AG08395 (cell line): ENCODE data around the gene ASXL1.
"Not testable (repeated sequence)": the region's sequence is repeated elsewhere in the genome, so short reads cannot be mapped to it uniquely, and the experiment has no call there.

ENCODE experiments used
- DNase-seq: peaks from one replicate; pipeline ENCODE4 v3.0.0; 2012; ENCODE audit warnings: mixed read lengths, low spot score

The ASXL1 gene

GRCh38 chr20:32337937-32338661 is 20.0 kb upstream of the ASXL1 start:
- DNase-seq, result no peak

GRCh38 chr20:32338665-32339064 is 19.5 kb upstream of the ASXL1 start:
- DNase-seq, result no peak

DNA sequence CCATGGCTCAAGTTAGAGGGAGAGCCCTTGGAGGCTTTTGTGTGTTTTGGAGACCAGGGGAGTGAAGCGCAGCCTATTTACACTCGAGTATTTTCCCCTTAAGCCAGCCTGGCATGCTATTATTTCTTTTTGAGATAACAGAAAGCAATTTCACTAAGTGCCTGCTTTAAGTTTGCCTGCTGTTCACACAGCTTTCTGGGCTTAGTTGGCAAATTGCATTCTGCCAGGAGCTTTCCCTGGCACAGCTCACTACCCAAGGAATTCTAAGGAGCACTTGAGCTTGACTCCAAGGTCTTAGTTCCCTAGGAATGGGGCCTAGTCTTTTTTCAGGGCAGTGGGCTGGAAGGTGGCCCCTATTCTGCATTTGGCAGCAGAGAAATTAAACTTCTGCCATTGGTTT is 19.0 kb upstream of the ASXL1 start:
- no peak for DNase-seq

DNA sequence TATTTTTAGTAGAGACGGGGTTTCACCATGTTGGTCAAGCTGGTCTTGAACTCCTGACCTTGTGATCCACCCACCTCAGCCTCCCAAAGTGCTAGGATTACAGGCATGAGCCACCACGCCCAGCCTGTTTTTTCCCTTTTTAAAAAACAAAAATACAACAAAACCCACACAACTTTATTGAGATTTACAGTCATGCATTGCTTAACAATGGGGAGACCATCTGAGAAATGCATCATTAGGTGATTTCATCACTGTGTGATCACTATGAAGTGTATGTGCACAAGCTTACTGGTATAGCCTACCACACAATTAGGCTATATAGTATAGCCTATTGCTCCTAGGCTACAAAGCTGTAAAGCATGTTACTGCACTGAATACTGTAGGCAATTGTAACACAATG is 17.1 kb upstream of the ASXL1 start:
- not testable (repeated sequence) for DNase-seq

DNA sequence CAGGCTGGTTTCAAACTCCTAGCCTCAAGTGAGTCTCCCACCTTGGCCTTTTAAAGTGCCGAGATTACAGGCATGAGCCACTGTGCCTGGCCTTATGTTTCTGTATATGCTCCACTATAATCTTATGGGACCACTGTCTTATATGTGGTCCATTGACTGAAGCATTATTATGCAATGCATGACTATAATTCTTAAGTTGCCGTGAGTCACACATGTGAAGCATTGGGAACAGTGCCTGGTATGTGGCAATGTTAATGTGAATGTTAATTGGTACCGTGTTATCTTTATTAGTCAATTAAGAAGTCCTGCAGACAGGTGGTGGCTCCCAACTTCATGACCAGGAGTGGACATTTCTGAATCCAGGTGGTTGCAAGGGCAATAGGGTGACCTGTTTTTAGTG is 14.7 kb upstream of the ASXL1 start:
- peak; percentile 50 for DNase-seq

GRCh38 chr20:32344835-32345506 is 13.2 kb upstream of the ASXL1 start:
- no peak for DNase-seq

- no peak for DNase-seq
These were observed 9.9 kb upstream of the ASXL1 start for GRCh38 chr20:32348207-32348606.

- DNase-seq, result no peak
These were observed 7.7 kb upstream of the ASXL1 start for GRCh38 chr20:32350421-32350820.

- DNase-seq, result no peak
These were observed 5.9 kb upstream of the ASXL1 start for GRCh38 chr20:32352121-32352720.

DNA sequence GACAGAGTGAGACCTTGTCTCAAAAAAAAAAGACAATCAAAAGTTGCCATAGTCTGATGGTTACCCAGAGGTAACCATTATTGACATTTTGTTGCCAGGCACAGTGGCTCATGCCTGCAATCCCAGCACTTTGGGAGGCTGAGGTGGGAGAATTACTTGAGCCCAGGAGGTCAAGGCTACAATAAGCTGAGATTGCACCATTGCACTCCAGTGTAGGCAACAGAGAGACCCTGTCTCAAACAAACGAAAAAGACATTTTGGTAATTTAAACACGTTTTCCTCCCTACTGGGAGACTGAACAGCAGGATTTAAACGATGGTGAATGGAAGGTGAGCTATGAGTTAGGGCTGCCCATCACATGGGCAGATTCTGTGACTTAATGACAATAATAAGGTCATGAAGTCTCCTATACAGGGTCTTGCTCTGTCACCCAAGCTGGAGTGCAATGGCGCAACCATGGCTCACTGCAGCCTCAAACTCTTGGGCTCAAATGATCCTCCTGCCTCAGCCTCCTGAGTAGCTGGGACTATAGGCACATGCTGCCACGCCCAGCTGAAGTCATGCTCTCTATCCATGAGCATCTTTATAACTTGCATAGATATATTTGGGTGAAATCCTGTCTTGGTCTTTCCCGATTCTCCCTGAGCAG is 4.2 kb upstream of the ASXL1 start:
- no peak for DNase-seq

DNA sequence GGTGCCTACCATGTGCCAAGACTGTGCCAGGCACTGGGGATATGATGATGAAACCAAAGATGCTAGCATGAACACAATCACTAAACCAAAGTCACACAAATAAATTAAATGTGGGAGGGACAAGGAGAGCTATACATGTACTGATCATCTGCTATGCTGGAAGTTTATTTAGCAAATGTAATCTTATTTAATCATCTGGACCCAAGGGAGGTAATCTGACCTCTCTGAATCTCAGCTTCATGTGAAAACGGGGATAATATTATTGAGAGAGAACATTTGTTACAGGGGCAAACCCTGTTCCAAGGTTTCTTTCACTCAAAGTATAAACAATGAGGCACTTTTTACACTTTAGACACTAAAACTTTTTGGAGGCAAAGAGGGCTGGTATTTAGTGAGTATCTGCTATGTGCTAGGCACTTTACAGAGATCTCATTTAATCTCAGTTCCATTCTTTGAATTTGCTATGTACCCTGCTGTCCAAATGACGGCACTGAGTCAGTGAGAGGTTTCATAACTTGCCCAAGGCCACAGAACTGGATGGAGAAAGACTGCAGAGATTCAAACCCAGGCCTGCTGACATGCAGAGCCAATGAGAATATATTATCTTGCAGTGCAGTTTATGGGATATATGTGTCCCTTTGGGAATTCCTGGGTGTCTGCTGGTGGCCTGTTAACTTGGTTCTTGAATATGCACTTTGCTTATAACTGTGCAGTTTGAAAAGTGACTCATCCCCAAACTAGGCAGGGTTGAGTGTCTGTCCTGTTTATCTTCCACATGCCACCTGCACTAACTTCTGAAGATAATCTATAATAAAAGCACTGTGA is 3.3 kb upstream of the ASXL1 start:
- peak; percentile 35 for DNase-seq

- DNase-seq, result no peak
These were observed 2.7 kb upstream of the ASXL1 start for GRCh38 chr20:32355417-32355841.

DNA sequence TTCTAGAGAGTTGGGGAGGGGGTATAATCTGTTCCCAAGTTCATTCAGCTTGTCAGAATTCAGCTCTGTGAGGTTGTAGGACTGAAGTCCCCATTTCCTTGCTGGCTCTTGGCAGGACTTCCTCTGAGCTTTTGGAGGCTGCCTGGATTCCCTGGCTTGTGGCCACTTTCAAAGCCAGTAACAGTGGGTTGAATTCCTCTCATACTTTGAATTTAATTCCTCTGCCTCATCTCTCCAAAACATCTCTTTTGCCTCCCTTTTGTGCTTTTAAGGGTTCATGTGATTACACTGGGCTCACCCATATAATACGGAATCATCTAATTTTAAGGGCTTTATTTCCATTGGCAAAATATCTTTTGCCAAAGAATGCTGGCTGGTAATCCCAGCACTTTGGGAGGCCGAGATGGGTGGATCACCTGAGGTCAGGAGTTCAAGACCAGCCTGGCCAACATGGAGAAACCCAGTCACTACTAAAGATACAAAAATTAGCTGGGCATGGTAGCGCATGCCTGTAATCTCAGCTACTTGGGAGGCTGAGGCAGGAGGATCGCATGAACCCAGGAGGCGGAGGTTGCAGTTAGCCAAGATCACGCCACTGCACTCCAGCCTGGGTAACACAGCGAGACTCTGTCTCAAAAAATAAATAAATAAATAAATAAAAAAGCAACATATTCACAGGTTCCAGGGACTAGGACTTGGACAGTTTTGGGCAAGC is 2.1 kb upstream of the ASXL1 start:
- DNase-seq, result peak; percentile 57

- DNase-seq, result no peak
These were observed 1.3 kb upstream of the ASXL1 start for GRCh38 chr20:32356622-32357374.

- peak; percentile 10 for DNase-seq
These were observed 709 bp upstream of the ASXL1 start for GRCh38 chr20:32357375-32357868.

GRCh38 chr20:32358632-32358882 is 426 bp downstream of the ASXL1 start:
- no peak for DNase-seq

DNA sequence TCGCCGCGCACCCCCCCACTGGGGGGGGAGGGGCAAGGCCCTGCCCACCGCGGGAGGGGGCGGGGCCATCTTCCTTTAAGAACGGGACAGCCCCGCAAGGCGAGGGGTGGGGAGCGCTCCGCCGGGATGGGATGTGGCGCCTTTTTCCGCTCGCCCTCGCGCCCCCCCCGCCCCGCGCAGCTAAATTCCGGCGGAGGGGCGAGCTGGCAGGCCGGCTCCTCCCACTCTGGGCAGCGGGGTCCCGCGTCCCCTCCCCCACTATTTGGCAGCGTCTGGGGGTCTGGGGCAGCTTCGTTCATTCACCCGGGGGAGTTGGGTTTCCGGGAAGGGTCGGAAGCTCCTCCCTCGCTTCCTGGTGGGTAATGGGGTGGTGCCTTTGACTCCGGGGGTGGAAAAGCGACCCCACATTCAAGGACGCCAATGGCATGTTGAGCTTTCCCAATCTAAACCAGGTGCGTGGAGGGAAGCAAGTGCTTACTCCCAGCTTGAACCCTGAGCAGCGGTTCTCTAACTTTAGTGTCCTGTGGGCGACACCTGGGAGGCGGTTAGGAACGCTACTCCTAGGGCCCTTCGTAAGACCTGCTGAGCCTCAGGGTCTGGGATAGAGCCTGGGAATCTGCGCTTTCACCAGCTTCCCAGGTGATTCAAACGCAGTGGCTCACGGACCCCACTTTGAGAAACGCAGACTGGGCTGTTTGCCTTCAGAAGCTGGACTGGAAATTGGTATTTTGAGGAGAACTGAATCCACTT is 927 bp downstream of the ASXL1 start:
- peak; percentile 77 for DNase-seq

- peak; percentile 45 for DNase-seq
These were observed 1.7 kb downstream of the ASXL1 start for GRCh38 chr20:32359633-32360332.

DNA sequence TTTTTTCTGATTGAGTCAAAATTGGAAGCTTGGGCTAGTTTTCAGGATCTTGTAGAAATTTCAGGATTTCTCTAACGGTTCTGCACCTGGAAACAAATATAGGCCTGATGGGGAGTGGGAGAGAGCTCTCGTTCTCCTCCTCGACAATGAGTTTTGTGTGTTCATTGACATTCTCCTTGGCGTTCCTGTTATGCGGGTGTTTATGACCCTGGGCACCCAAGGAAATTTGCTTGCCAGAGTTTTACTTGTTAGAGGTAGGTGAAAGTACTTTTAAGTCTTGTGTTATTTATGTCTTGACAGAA is 2.2 kb downstream of the ASXL1 start:
- DNase-seq, result no peak
